ENCODE data around the gene KIF11. TPM values are rescaled to one million over a fixed set of nuclear protein-coding genes. Genes with fewer than 3 reads are reported as not detected.

Gene KIF11
- 31.3 and 35.1 TPM in 2 replicates for total RNA-seq

GRCh38 chr10:92592761-92593618 lies at the start of gene KIF11:
TSS of gene KIF11 (plus strand) at chr10:92593130. CDS start at chr10:92593376, 246 bp downstream.

GRCh38 chr10:92573798-92574547 lies 19.0 kb upstream of the KIF11 start, which contains the start of gene IDE:
TSS of gene IDE (minus strand) at chr10:92574093. CDS start at chr10:92574019, 74 bp downstream.

GRCh38 chr10:92689663-92690210 lies 96.8 kb downstream of the KIF11 start, which contains the start of gene HHEX:
TSS of gene HHEX (plus strand) at chr10:92689955. CDS start at chr10:92689987, 32 bp downstream.

Other genes with a start within 250 kb of the KIF11 start
- gene IDE, start 19.0 kb upstream of the KIF11 start, total RNA-seq, result 24.5 and 28.6 TPM in 2 replicates
- gene HHEX, start 96.8 kb downstream of the KIF11 start, total RNA-seq, result 42.2 and 53.2 TPM in 2 replicates

All from mammary microvascular endothelial cell (primary cell).